ENCODE measurements around the gene SLC26A1. TPM values are rescaled to one million over a fixed set of nuclear protein-coding genes. Genes with fewer than 3 reads are reported as not detected.

The SLC26A1 gene
- total RNA-seq, 2 experiments from 2014 or later = not detected

GRCh38 chr4:998096-998691 is 5.0 kb upstream of the SLC26A1 start:
- POLR2A ChIA-PET = no interaction called here
- no peaks in the 10 kb centered on the region for H3K36me3 Mint-ChIP-seq (ENCODE audit: low read depth)
- CTCF ChIA-PET = interaction anchor here (1.6 kb wide), 1 partner anchor 9 kb away, joined by 3 read pairs; no protein-coding TSS in a partner anchor
- H3K27me3 Mint-ChIP-seq = peaks cover 21% of the 10 kb centered on the region
- intact Hi-C loops (cut with DNase I, micrococcal nuclease) = no loop called here
- peaks cover 39 to 48% of the 10 kb centered on the region in 2 experiments for H3K27me3 ChIP-seq (ENCODE audit: control insufficient read depth in 1 of 2, insufficient read depth in 2 of 2, low read length in 2 of 2)
- no peak overlapping the region for H3K4me3 Mint-ChIP-seq
- H3K4me1 ChIP-seq (ENCODE audit: insufficient read depth, low read length) = peaks cover 23% of the 10 kb centered on the region
- ATAC-seq (ENCODE audit: poor library complexity) = no peak
- no peak overlapping the region for H3K27ac Mint-ChIP-seq
- no peaks in the 10 kb centered on the region for H3K36me3 ChIP-seq (ENCODE audit: insufficient read depth, low read length)
- H3K4me1 Mint-ChIP-seq (ENCODE audit: low read depth) = peaks cover 16% of the 10 kb centered on the region
- H3K9me3 ChIP-seq (ENCODE audit: control insufficient read depth in 1 of 2, insufficient read depth in 1 of 2, low read length in 2 of 2) = peaks cover 0 to 11% of the 10 kb centered on the region in 2 experiments
- H3K9me3 Mint-ChIP-seq = no peaks in the 10 kb centered on the region
- no peak overlapping the region for H3K27ac ChIP-seq (ENCODE audit: low read depth in 1 of 2, low read length in 2 of 2)
- TF ChIP-seq CTCF (IDR thresholded peaks at IDR 0.05) = no peak
- H3K4me3 ChIP-seq (ENCODE audit: low read length) = no peak overlapping the region
- DNase-seq = no peak

GRCh38 chr4:997375-998071 is 4.3 kb upstream of the SLC26A1 start:
- no peak overlapping the region for H3K4me3 Mint-ChIP-seq
- no peak overlapping the region for H3K4me3 ChIP-seq (ENCODE audit: low read length)
- peaks cover 16% of the 10 kb centered on the region for H3K4me1 Mint-ChIP-seq (ENCODE audit: low read depth)
- no peaks in the 10 kb centered on the region for H3K36me3 Mint-ChIP-seq (ENCODE audit: low read depth)
- TF ChIP-seq CTCF (IDR thresholded peaks at IDR 0.05) = no peak
- intact Hi-C loops (cut with DNase I, micrococcal nuclease) = no loop called here
- ChIA-PET CTCF (interaction anchor here (1.6 kb wide), 1 partner anchor 9 kb away, joined by 3 read pairs; no protein-coding TSS in a partner anchor), POLR2A (no interaction called here)
- H3K9me3 Mint-ChIP-seq = no peaks in the 10 kb centered on the region
- H3K4me1 ChIP-seq (ENCODE audit: insufficient read depth, low read length) = peaks cover 21% of the 10 kb centered on the region
- peaks cover 39 to 43% of the 10 kb centered on the region in 2 experiments for H3K27me3 ChIP-seq (ENCODE audit: control insufficient read depth in 1 of 2, insufficient read depth in 2 of 2, low read length in 2 of 2)
- ATAC-seq (ENCODE audit: poor library complexity) = peak; percentile 60
- H3K36me3 ChIP-seq (ENCODE audit: insufficient read depth, low read length) = no peaks in the 10 kb centered on the region
- no peak overlapping the region for H3K27ac ChIP-seq (ENCODE audit: low read depth in 1 of 2, low read length in 2 of 2)
- DNase-seq = no peak
- H3K27me3 Mint-ChIP-seq = peaks cover 21% of the 10 kb centered on the region
- H3K9me3 ChIP-seq (ENCODE audit: control insufficient read depth in 1 of 2, insufficient read depth in 1 of 2, low read length in 2 of 2) = peaks cover 0 to 11% of the 10 kb centered on the region in 2 experiments
- no peak overlapping the region for H3K27ac Mint-ChIP-seq

GRCh38 chr4:996997-997374 is 3.8 kb upstream of the SLC26A1 start:
- H3K27me3 Mint-ChIP-seq = peaks cover 21% of the 10 kb centered on the region
- no peak overlapping the region for H3K27ac ChIP-seq (ENCODE audit: low read depth in 1 of 2, low read length in 2 of 2)
- peaks cover 17% of the 10 kb centered on the region for H3K4me1 ChIP-seq (ENCODE audit: insufficient read depth, low read length)
- H3K4me3 ChIP-seq (ENCODE audit: low read length) = no peak overlapping the region
- no peaks in the 10 kb centered on the region for H3K36me3 ChIP-seq (ENCODE audit: insufficient read depth, low read length)
- peaks cover 16% of the 10 kb centered on the region for H3K4me1 Mint-ChIP-seq (ENCODE audit: low read depth)
- DNase-seq = no peak
- POLR2A ChIA-PET = no interaction called here
- peaks cover 38 to 39% of the 10 kb centered on the region in 2 experiments for H3K27me3 ChIP-seq (ENCODE audit: control insufficient read depth in 1 of 2, insufficient read depth in 2 of 2, low read length in 2 of 2)
- ATAC-seq (ENCODE audit: poor library complexity) = no peak
- H3K27ac Mint-ChIP-seq = no peak overlapping the region
- H3K36me3 Mint-ChIP-seq (ENCODE audit: low read depth) = no peaks in the 10 kb centered on the region
- H3K9me3 Mint-ChIP-seq = no peaks in the 10 kb centered on the region
- no peak for TF ChIP-seq CTCF (IDR thresholded peaks at IDR 0.05)
- intact Hi-C loops (cut with DNase I, micrococcal nuclease) = no loop called here
- CTCF ChIA-PET = no interaction called here
- H3K9me3 ChIP-seq (ENCODE audit: control insufficient read depth in 1 of 2, insufficient read depth in 1 of 2, low read length in 2 of 2) = peaks cover 0 to 11% of the 10 kb centered on the region in 2 experiments
- no peak overlapping the region for H3K4me3 Mint-ChIP-seq

Data from CD4-positive, alpha-beta T cell (primary cell).